Mesendoderm (in vitro differentiated cells): Measurements from ENCODE around the gene COL6A5.

ENCODE experiments used
- DNase-seq: peaks from one replicate; pipeline ENCODE4 v3.0.0; 2013
- H2AK5ac ChIP-seq: 2 replicates; pipeline ENCODE4 v1.6.1; 2013; ENCODE audit warnings: low read length, inconsistent platforms
- H2BK120ac ChIP-seq: 2 replicates; pipeline ENCODE4 v1.6.1; 2013; ENCODE audit warnings: low read depth, mild to moderate bottlenecking, low read length, moderate library complexity, mixed read lengths
- H2BK15ac ChIP-seq: replicated peaks from 2 replicates; pipeline ENCODE4 v1.6.1; 2013; ENCODE audit warnings: low read depth, mild to moderate bottlenecking, moderate library complexity
- H2BK5ac ChIP-seq: 2 replicates; pipeline ENCODE4 v1.6.1; 2013; ENCODE audit warnings: low read length, inconsistent platforms
- H3K18ac ChIP-seq: 2 replicates; pipeline ENCODE4 v1.6.1; 2013; ENCODE audit warnings: mild to moderate bottlenecking, low read length, mixed read lengths
- H3K23ac ChIP-seq: one replicate; pipeline ENCODE4 v1.6.1; 2013; ENCODE audit warnings: low read length
- H3K27ac ChIP-seq: 2 replicates; pipeline ENCODE4 v1.5.1; 2013; ENCODE audit warnings: low read depth, mild to moderate bottlenecking, inconsistent platforms, low read length, moderate library complexity
- H3K27me3 ChIP-seq: 2 replicates; pipeline ENCODE4 v1.6.1; 2013; ENCODE audit warnings: low read length, control low read depth, mild to moderate bottlenecking, inconsistent platforms; ENCODE audit not compliant: insufficient read depth, poor library complexity
- H3K36me3 ChIP-seq: 2 replicates; pipeline ENCODE4 v1.6.1; 2013; ENCODE audit warnings: low read length, inconsistent platforms; ENCODE audit not compliant: control insufficient read depth, insufficient read depth
- H3K4ac ChIP-seq: one replicate; pipeline ENCODE4 v1.6.1; 2013; ENCODE audit warnings: low read depth, mild to moderate bottlenecking, low read length, moderate library complexity
- H3K4me1 ChIP-seq: 2 replicates; pipeline ENCODE4 v1.6.1; 2013; ENCODE audit warnings: low read depth, low read length, inconsistent platforms; ENCODE audit not compliant: control insufficient read depth
- H3K4me2 ChIP-seq: 2 replicates; pipeline ENCODE4 v1.6.1; 2013; ENCODE audit warnings: low read length
- H3K4me3 ChIP-seq: 2 replicates; pipeline ENCODE4 v1.5.1; 2013; ENCODE audit warnings: mild to moderate bottlenecking, low read length
- H3K56ac ChIP-seq: one replicate; pipeline ENCODE4 v1.6.1; 2013; ENCODE audit warnings: low read length
- H3K79me1 ChIP-seq: 2 replicates; pipeline ENCODE4 v1.6.1; 2013; ENCODE audit warnings: low read length, inconsistent platforms
- H3K79me2 ChIP-seq: 2 replicates; pipeline ENCODE4 v1.6.1; 2013; ENCODE audit warnings: mild to moderate bottlenecking, low read length; ENCODE audit not compliant: control insufficient read depth, insufficient read depth
- H3K9ac ChIP-seq: 2 replicates; pipeline ENCODE4 v1.6.1; 2013; ENCODE audit warnings: low read length, inconsistent platforms
- H4K5ac ChIP-seq: one replicate; pipeline ENCODE4 v1.6.1; 2013; ENCODE audit warnings: low read length
- H4K8ac ChIP-seq: one replicate; pipeline ENCODE4 v1.6.1; 2013; ENCODE audit warnings: low read depth, mild to moderate bottlenecking, control low read depth, low read length, moderate library complexity
- WGBS: extraction: QIAGEN DNeasy Blood & Tissue Kit; methylation state at CpG from one replicate; pipeline ENCODE4 v1.1.7; 2013; ENCODE audit warnings: low lambda C conversion rate, missing lambda C conversion rate; ENCODE audit not compliant: insufficient coverage; ENCODE audit errors: extremely low coverage; 5-methylcytosine and 5-hydroxymethylcytosine counted together

Gene COL6A5

GRCh38 chr3:130316169-130316568 lies 29.3 kb upstream of the COL6A5 start:
- H3K23ac ChIP-seq, result no peak overlapping the region
- DNase-seq, result no peak
- no peak overlapping the region for H3K56ac ChIP-seq
- H2BK5ac ChIP-seq, result no peak overlapping the region
- H4K5ac ChIP-seq, result no peak overlapping the region
- no peaks in the 10 kb centered on the region for H3K79me2 ChIP-seq
- H2BK15ac ChIP-seq, result no peak overlapping the region
- H4K8ac ChIP-seq, result no peak overlapping the region
- no peak overlapping the region for H3K27ac ChIP-seq
- H3K4me1 ChIP-seq, result no peaks in the 10 kb centered on the region
- H2BK120ac ChIP-seq, result no peak overlapping the region
- H3K36me3 ChIP-seq, result no peaks in the 10 kb centered on the region
- no peak overlapping the region for H2AK5ac ChIP-seq
- H3K4ac ChIP-seq, result no peak overlapping the region
- H3K79me1 ChIP-seq, result no peaks in the 10 kb centered on the region
- no peak overlapping the region for H3K9ac ChIP-seq
- no peak overlapping the region for H3K4me3 ChIP-seq
- no peak overlapping the region for H3K18ac ChIP-seq
- no peak overlapping the region for H3K4me2 ChIP-seq
- no peaks in the 10 kb centered on the region for H3K27me3 ChIP-seq
- no CpG with 5 or more reads among the region's 2 CpGs for WGBS

- no peaks in the 10 kb centered on the region for H3K79me2 ChIP-seq
- H3K4me2 ChIP-seq, result no peak overlapping the region
- H2BK5ac ChIP-seq, result no peak overlapping the region
- no peak overlapping the region for H4K5ac ChIP-seq
- no peak overlapping the region for H4K8ac ChIP-seq
- no peaks in the 10 kb centered on the region for H3K27me3 ChIP-seq
- no peak overlapping the region for H2AK5ac ChIP-seq
- no peak overlapping the region for H3K4ac ChIP-seq
- no peak overlapping the region for H3K4me3 ChIP-seq
- H3K56ac ChIP-seq, result no peak overlapping the region
- no peak overlapping the region for H3K9ac ChIP-seq
- no peak overlapping the region for H2BK120ac ChIP-seq
- H3K18ac ChIP-seq, result no peak overlapping the region
- no peaks in the 10 kb centered on the region for H3K36me3 ChIP-seq
- H3K27ac ChIP-seq, result no peak overlapping the region
- no peaks in the 10 kb centered on the region for H3K79me1 ChIP-seq
- no peak overlapping the region for H3K23ac ChIP-seq
- H3K4me1 ChIP-seq, result no peaks in the 10 kb centered on the region
- no peak for DNase-seq
- WGBS, result no CpG with 5 or more reads among the region's 1 CpG
- no peak overlapping the region for H2BK15ac ChIP-seq
These were observed 22.0 kb upstream of the COL6A5 start for GRCh38 chr3:130323503-130323902.

- Histone ChIP-seq H3K27ac (no peak overlapping the region), H3K79me1 (no peaks in the 10 kb centered on the region), H3K4me2 (no peak overlapping the region), H3K79me2 (no peaks in the 10 kb centered on the region), H3K4me1 (no peaks in the 10 kb centered on the region), H3K36me3 (no peaks in the 10 kb centered on the region), H3K56ac (no peak overlapping the region), H2BK15ac (no peak overlapping the region), H3K4me3 (no peak overlapping the region), H4K8ac (no peak overlapping the region), H3K9ac (no peak overlapping the region), H2BK120ac (no peak overlapping the region), H2BK5ac (no peak overlapping the region), H3K4ac (no peak overlapping the region), H3K27me3 (peaks cover 7% of the 10 kb centered on the region), H2AK5ac (no peak overlapping the region), H4K5ac (no peak overlapping the region), H3K18ac (no peak overlapping the region), H3K23ac (no peak overlapping the region)
- WGBS, result no CpG with 5 or more reads among the region's 1 CpG
- DNase-seq, result no peak
These were observed 4.7 kb upstream of the COL6A5 start for GRCh38 chr3:130340766-130341165.

GRCh38 chr3:130341388-130341787 lies 4.1 kb upstream of the COL6A5 start:
- Histone ChIP-seq H3K9ac (no peak overlapping the region), H3K36me3 (no peaks in the 10 kb centered on the region), H4K5ac (no peak overlapping the region), H3K23ac (no peak overlapping the region), H2BK120ac (no peak overlapping the region), H3K27me3 (peaks cover 12% of the 10 kb centered on the region), H3K79me2 (no peaks in the 10 kb centered on the region), H3K56ac (no peak overlapping the region), H3K79me1 (no peaks in the 10 kb centered on the region), H3K4me3 (no peak overlapping the region), H4K8ac (no peak overlapping the region), H3K18ac (no peak overlapping the region), H3K27ac (no peak overlapping the region), H3K4me1 (no peaks in the 10 kb centered on the region), H3K4me2 (no peak overlapping the region), H3K4ac (no peak overlapping the region), H2AK5ac (no peak overlapping the region), H2BK5ac (no peak overlapping the region), H2BK15ac (no peak overlapping the region)
- DNase-seq, result no peak

GRCh38 chr3:130341882-130342281 lies 3.6 kb upstream of the COL6A5 start:
- H3K23ac ChIP-seq, result no peak overlapping the region
- no peak overlapping the region for H3K27ac ChIP-seq

GRCh38 chr3:130342821-130343661 lies 2.4 kb upstream of the COL6A5 start:
- no peak overlapping the region for H2BK120ac ChIP-seq
- no peak overlapping the region for H4K8ac ChIP-seq
- H3K79me1 ChIP-seq, result no peaks in the 10 kb centered on the region
- H3K4me3 ChIP-seq, result no peak overlapping the region
- H2AK5ac ChIP-seq, result no peak overlapping the region
- peaks cover 12% of the 10 kb centered on the region for H3K27me3 ChIP-seq
- H3K18ac ChIP-seq, result no peak overlapping the region
- no peak overlapping the region for H3K4me2 ChIP-seq
- H3K56ac ChIP-seq, result no peak overlapping the region
- no peak overlapping the region for H3K27ac ChIP-seq
- DNase-seq, result no peak
- H3K4me1 ChIP-seq, result no peaks in the 10 kb centered on the region
- no peak overlapping the region for H3K9ac ChIP-seq
- no peak overlapping the region for H2BK15ac ChIP-seq
- no peak overlapping the region for H3K23ac ChIP-seq
- H3K4ac ChIP-seq, result no peak overlapping the region
- H3K79me2 ChIP-seq, result no peaks in the 10 kb centered on the region
- H4K5ac ChIP-seq, result no peak overlapping the region
- H3K36me3 ChIP-seq, result no peaks in the 10 kb centered on the region
- WGBS, result no CpG with 5 or more reads among the region's 7 CpGs
- no peak overlapping the region for H2BK5ac ChIP-seq

More at GRCh38 chr3:130341882-130342281, 3.6 kb upstream of the COL6A5 start:
- no peaks in the 10 kb centered on the region for H3K79me1 ChIP-seq
- no peaks in the 10 kb centered on the region for H3K4me1 ChIP-seq
- no peak overlapping the region for H3K56ac ChIP-seq
- H3K79me2 ChIP-seq, result no peaks in the 10 kb centered on the region
- DNase-seq, result no peak
- no peak overlapping the region for H4K8ac ChIP-seq
- H2AK5ac ChIP-seq, result no peak overlapping the region
- H2BK120ac ChIP-seq, result no peak overlapping the region
- peaks cover 12% of the 10 kb centered on the region for H3K27me3 ChIP-seq
- H3K9ac ChIP-seq, result no peak overlapping the region
- no peak overlapping the region for H3K4me3 ChIP-seq
- H3K4me2 ChIP-seq, result no peak overlapping the region
- H3K18ac ChIP-seq, result no peak overlapping the region
- no peak overlapping the region for H2BK15ac ChIP-seq
- no CpG with 5 or more reads among the region's 4 CpGs for WGBS
- no peak overlapping the region for H2BK5ac ChIP-seq
- no peak overlapping the region for H4K5ac ChIP-seq
- no peaks in the 10 kb centered on the region for H3K36me3 ChIP-seq
- no peak overlapping the region for H3K4ac ChIP-seq
